HEK293 (cell line): ENCODE data around the gene RASSF1.

Experiments used
- GLI4 ChIP-seq: fragments of 450-650 bp; formaldehyde crosslinking; IDR thresholded peaks from 2 replicates; pipeline ENCODE4 v1.5.1; 2016; ENCODE audit warnings: missing biosample characterization, missing genetic modification characterization
- MZF1 ChIP-seq: fragments of 450-650 bp; formaldehyde crosslinking; IDR thresholded peaks from 2 replicates; pipeline ENCODE4 v1.5.1; 2017; ENCODE audit warnings: missing biosample characterization, missing genetic modification characterization, borderline replicate concordance
- ZBTB44 ChIP-seq: fragments of 450-650 bp; IDR thresholded peaks from 2 replicates; pipeline ENCODE4 v1.5.1; 2018; ENCODE audit warnings: missing biosample characterization, mild to moderate bottlenecking, missing genetic modification characterization
- ZNF114 ChIP-seq: fragments of 450-650 bp; formaldehyde crosslinking; IDR thresholded peaks from 2 replicates; pipeline ENCODE4 v1.5.0; 2017; ENCODE audit warnings: missing biosample characterization, missing genetic modification characterization
- ZNF747 ChIP-seq: fragments of 450-650 bp; formaldehyde crosslinking; IDR thresholded peaks from 2 replicates; pipeline ENCODE4 v1.5.1; 2016; ENCODE audit warnings: missing biosample characterization, missing genetic modification characterization
- ZNF76 ChIP-seq: fragments of 450-650 bp; formaldehyde crosslinking; IDR thresholded peaks from 2 replicates; pipeline ENCODE4; 2016; ENCODE audit warnings: low read depth, missing biosample characterization, missing genetic modification characterization, borderline replicate concordance

- TF ChIP-seq ZNF76 (tag by site-specific recombination): no peak
- no peak for TF ChIP-seq GLI4
- TF ChIP-seq ZBTB44 (tag by site-specific recombination): no peak
- no peak for TF ChIP-seq MZF1 (tag by site-specific recombination)
- no peak for TF ChIP-seq ZNF114
- TF ChIP-seq ZNF747 (tag by site-specific recombination): no peak
Measured at GRCh38 chr3:50299929-50300680, 40.5 kb downstream of the RASSF1 start.
